Measurements from ENCODE around the gene NAV3.

GRCh38 chr12:77782034-77782433 is 48.7 kb upstream of the NAV3 start:
- no peak for TF ChIP-seq POLR2AphosphoS5 (IDR thresholded peaks at IDR 0.05)
- TF ChIP-seq CTCF (IDR thresholded peaks at IDR 0.05 in 8 of 11, conservative IDR thresholded peaks at IDR 0.05 in 3 of 11) = no peak

Data from spleen (tissue), 7 donors.